Umbilical cord (tissue), 2 donors: ENCODE results near the gene WDR27. TPM values are rescaled to one million over a fixed set of nuclear protein-coding genes. Genes with fewer than 3 reads are reported as not detected.

Experiments used
- DNase-seq: peaks from one replicate; pipeline ENCODE4 v3.0.0-alpha.2; 2015; ENCODE audit warnings: low spot score
- total RNA-seq: library from RNA; depleted of rRNA; stranded (reverse); fragments of >200 nt; gene quantifications from one replicate; pipeline ENCODE4 v1.2.3, GENCODE V29; 2014; ENCODE audit warnings: low replicate concordance; ENCODE audit not compliant: insufficient read depth

The WDR27 gene
- total RNA-seq = 19.0 TPM

- DNase-seq = peak; percentile 97
Observed at GRCh38 chr6:169701954-169702839, at the start of gene WDR27, which contains the start of gene C6orf120. Gene WDR27, minus strand, starts transcription at chr6:169702029. Its CDS starts 13,024 bp downstream, at chr6:169689005. Gene C6orf120, plus strand, starts transcription at chr6:169702126. Its CDS starts 334 bp downstream, at chr6:169702460.

GRCh38 chr6:169746556-169746955 is 44.7 kb upstream of the WDR27 start:
- DNase-seq = no peak

GRCh38 chr6:169745405-169745804 is 43.6 kb upstream of the WDR27 start:
- DNase-seq = no peak

GRCh38 chr6:169741344-169741743 is 39.5 kb upstream of the WDR27 start:
- DNase-seq = no peak

- no peak for DNase-seq
Observed at GRCh38 chr6:169738976-169739529, 37.2 kb upstream of the WDR27 start.

- no peak for DNase-seq
Observed at GRCh38 chr6:169738204-169738975, 36.6 kb upstream of the WDR27 start.

GRCh38 chr6:169729961-169730360 is 28.1 kb upstream of the WDR27 start:
- no peak for DNase-seq

- DNase-seq = no peak
Observed at GRCh38 chr6:169726963-169727362, 25.1 kb upstream of the WDR27 start.

GRCh38 chr6:169726049-169726400 is 24.2 kb upstream of the WDR27 start:
- no peak for DNase-seq

GRCh38 chr6:169725125-169726048 is 23.6 kb upstream of the WDR27 start:
- no peak for DNase-seq

GRCh38 chr6:169724494-169725124 is 22.8 kb upstream of the WDR27 start, which contains the start of gene PHF10:
Gene PHF10, minus strand, starts transcription at chr6:169724500. Its CDS starts 569 bp downstream, at chr6:169723931.
- peak; percentile 66 for DNase-seq

GRCh38 chr6:169723991-169724493 is 22.2 kb upstream of the WDR27 start:
- DNase-seq = peak; percentile 33

GRCh38 chr6:169723200-169723909 is 21.5 kb upstream of the WDR27 start:
- peak; percentile 77 for DNase-seq

GRCh38 chr6:169722362-169723199 is 20.8 kb upstream of the WDR27 start:
- peak; percentile 59 for DNase-seq

GRCh38 chr6:169720207-169720855 is 18.5 kb upstream of the WDR27 start:
- DNase-seq = no peak

GRCh38 chr6:169719117-169719516 is 17.3 kb upstream of the WDR27 start:
- DNase-seq = no peak

GRCh38 chr6:169714595-169714994 is 12.8 kb upstream of the WDR27 start:
- no peak for DNase-seq

GRCh38 chr6:169714178-169714577 is 12.3 kb upstream of the WDR27 start:
- no peak for DNase-seq
